CD14-positive monocyte (primary cell): ENCODE results near the gene NCAM1. TPM values are rescaled to one million over a fixed set of nuclear protein-coding genes. Genes with fewer than 3 reads are reported as not detected.

Experiments
- DNase-seq, 3 donors: peaks; one replicate each; pipeline ENCODE4 v3.0.0-alpha.2; 2011 to 2022
- H2AFZ ChIP-seq: 2 replicates; pipeline ENCODE4 v1.6.0; 2012; ENCODE audit warnings: mild to moderate bottlenecking, low read depth, low read length, inconsistent platforms; ENCODE audit not compliant: insufficient read depth, poor library complexity, severe bottlenecking
- H3K27ac ChIP-seq, 2 donors: 1 replicate in 1 of 2; 2 replicates in 1 of 2; pipeline ENCODE4 v1.5.1; 2012 to 2013; ENCODE audit warnings: low read length in 2 of 2, control low read depth in 1 of 2, inconsistent platforms in 1 of 2, low read depth in 1 of 2, mild to moderate bottlenecking in 1 of 2
- H3K27me3 ChIP-seq, 2 donors: one replicate each; pipeline versions ENCODE4 v1.6.0 to v1.6.1; 2011 to 2013; ENCODE audit warnings: low read length in 2 of 2; ENCODE audit not compliant: control insufficient read depth in 2 of 2, insufficient read depth in 2 of 2
- H3K36me3 ChIP-seq, 2 donors: replicated peaks in 1 of 2; 1 replicate in 1 of 2; 2 replicates in 1 of 2; pipeline versions ENCODE4 v1.5.1 to v1.6.1; 2012 to 2013; ENCODE audit warnings: low read length in 2 of 2, control low read depth in 1 of 2, inconsistent platforms in 1 of 2, mild to moderate bottlenecking in 1 of 2; ENCODE audit not compliant: insufficient read depth in 2 of 2, control insufficient read depth in 1 of 2
- H3K4me1 ChIP-seq, 2 donors: 1 replicate in 1 of 2; 2 replicates in 1 of 2; pipeline versions ENCODE4 v1.5.1 to v1.6.1; 2012 to 2013; ENCODE audit warnings: low read length in 2 of 2, control low read depth in 1 of 2, inconsistent platforms in 1 of 2, mild to moderate bottlenecking in 1 of 2, moderate library complexity in 1 of 2; ENCODE audit not compliant: insufficient read depth in 2 of 2, control insufficient read depth in 1 of 2
- H3K4me2 ChIP-seq: replicated peaks from 2 replicates; pipeline ENCODE3; 2012; ENCODE audit warnings: low read length, moderate library complexity, mild to moderate bottlenecking; ENCODE audit not compliant: poor library complexity, severe bottlenecking; ENCODE audit errors: extremely low read depth
- H3K4me3 ChIP-seq, 3 experiments: fragments of 200-600 bp in 1 of 3; sonication (generic) in 1 of 3; replicated peaks in 1 of 3; 1 replicate in 2 of 3; 2 replicates in 1 of 3; pipeline ENCODE4 v1.5.1; 2011 to 2013; ENCODE audit warnings: low read length in 3 of 3, mild to moderate bottlenecking in 3 of 3, control low read depth in 2 of 3, low read depth in 2 of 3, inconsistent platforms in 1 of 3, moderate library complexity in 1 of 3
- H3K79me2 ChIP-seq: 2 replicates; pipeline ENCODE4 v1.6.0; 2012; ENCODE audit warnings: mild to moderate bottlenecking, control low read depth, inconsistent platforms, low read length, moderate library complexity; ENCODE audit not compliant: insufficient read depth
- H3K9ac ChIP-seq: 2 replicates; pipeline ENCODE4 v1.6.0; 2017; ENCODE audit warnings: low read length, mild to moderate bottlenecking; ENCODE audit not compliant: insufficient read depth, poor library complexity, severe bottlenecking
- H3K9me3 ChIP-seq, 2 donors: replicated peaks in 1 of 2; 1 replicate in 1 of 2; 2 replicates in 1 of 2; pipeline versions ENCODE4 v1.5.1 to v1.6.1; 2012 to 2013; ENCODE audit warnings: low read length in 2 of 2, control low read depth in 1 of 2; ENCODE audit not compliant: control insufficient read depth in 1 of 2, insufficient read depth in 1 of 2
- H4K20me1 ChIP-seq: 2 replicates; pipeline ENCODE4 v1.6.0; 2012; ENCODE audit warnings: mild to moderate bottlenecking, low read length, control low read depth, moderate library complexity; ENCODE audit not compliant: insufficient read depth
- H3K27ac Mint-ChIP-seq, 7 donors: one replicate each; pipeline ENCODE4 v1.8.0; 2020; ENCODE audit warnings: mild to moderate bottlenecking in 7 of 7, mixed read lengths in 7 of 7, moderate library complexity in 6 of 7, inconsistent platforms in 2 of 7
- H3K27me3 Mint-ChIP-seq, 3 donors: one replicate each; pipeline ENCODE4 v1.8.0; 2021 to 2022; ENCODE audit warnings: low read depth in 3 of 3, mild to moderate bottlenecking in 3 of 3, mixed read lengths in 3 of 3, moderate library complexity in 3 of 3, inconsistent platforms in 1 of 3
- H3K36me3 Mint-ChIP-seq, 2 donors: one replicate each; pipeline ENCODE4 v1.8.0; 2020; ENCODE audit warnings: mixed read lengths in 2 of 2, inconsistent platforms in 1 of 2, mild to moderate bottlenecking in 1 of 2
- H3K4me1 Mint-ChIP-seq: one replicate; pipeline ENCODE4 v1.8.0; 2020; ENCODE audit warnings: mild to moderate bottlenecking, mixed read lengths
- H3K4me3 Mint-ChIP-seq, 2 donors: one replicate each; pipeline ENCODE4 v1.8.0; 2020; ENCODE audit warnings: mild to moderate bottlenecking in 2 of 2, mixed read lengths in 2 of 2, moderate library complexity in 1 of 2
- H3K9me3 Mint-ChIP-seq, 7 donors: one replicate each; pipeline ENCODE4 v1.8.0; 2020 to 2022; ENCODE audit warnings: mixed read lengths in 7 of 7, mild to moderate bottlenecking in 6 of 7, moderate library complexity in 6 of 7, inconsistent platforms in 2 of 7
- CTCF ChIP-seq: fragments of 200-600 bp; IDR thresholded peaks from one replicate; pipeline ENCODE4 v1.8.0; 2022; ENCODE audit warnings: antibody characterized with exemption, mild to moderate bottlenecking
- WGBS: methylation state at CpG from one replicate; pipeline ENCODE4 v1.1.5; 2013; ENCODE audit warnings: missing lambda C conversion rate; ENCODE audit not compliant: insufficient coverage; 5-methylcytosine and 5-hydroxymethylcytosine counted together
- intact Hi-C, 2 donors: fragments of 100-400 bp; cut with micrococcal nuclease; formaldehyde crosslinking; loops; one replicate each; pipeline versions ENCODE4 v1.15.0 to v1.15.1; 2023
- polyA plus RNA-seq, 3 donors: library from polyadenylated mRNA; depleted of rRNA in 1 of 3; unstranded in 2 of 3; stranded (reverse) in 1 of 3; fragments of 300-500 nt in 2 of 3; fragments of >200 nt in 1 of 3; fragmentation: Illumina TruSeq in 2 of 3; gene quantifications; 1 replicate in 2 of 3; 2 replicates in 1 of 3; pipeline ENCODE4 v1.2.3, GENCODE V29; 2012 to 2021

NCAM1 gene
- polyA plus RNA-seq, 3 donors, result 0.65 to 0.69 TPM; not detected in 1

DNA sequence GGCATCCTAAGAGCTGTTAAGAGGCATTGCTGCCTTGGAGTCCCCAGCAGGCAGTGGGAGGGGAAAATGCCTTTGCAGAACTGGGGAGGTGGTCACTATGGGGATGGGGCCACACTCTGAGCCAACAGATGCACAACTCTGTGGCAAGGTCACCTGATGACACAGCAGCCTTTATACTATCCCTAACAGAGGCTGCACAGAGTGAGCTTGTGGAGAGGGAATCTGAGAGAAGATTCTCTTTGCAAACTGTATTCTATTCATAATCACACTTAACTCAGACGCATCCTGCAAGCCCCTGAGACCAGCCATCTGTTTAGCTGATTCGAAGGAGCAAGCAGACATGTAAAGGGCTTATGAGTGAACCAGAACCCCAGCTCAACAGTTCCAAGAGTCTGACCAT, 304.1 kb downstream of the NCAM1 start:
- TF ChIP-seq CTCF, result no peak
- no CpG with 5 or more reads among the region's 2 CpGs for WGBS
- no peaks in the 10 kb centered on the region for H3K9me3 ChIP-seq
- no peaks in the 10 kb centered on the region for H4K20me1 ChIP-seq
- Mint-ChIP-seq H3K4me3 (no peak overlapping the region), H3K27me3 (peaks cover 8 to 12% (median 10%) of the 10 kb centered on the region in 3 donors), H3K4me1 (no peaks in the 10 kb centered on the region), H3K9me3 (peaks cover 0 to 2% (median 0%) of the 10 kb centered on the region in 7 donors), H3K36me3 (no peaks in the 10 kb centered on the region), H3K27ac (no peak overlapping the region)
- H3K4me2 ChIP-seq, result no peak overlapping the region
- H2AFZ ChIP-seq, result no peak overlapping the region
- no peaks in the 10 kb centered on the region for H3K36me3 ChIP-seq
- no peak for DNase-seq
- H3K27ac ChIP-seq, result no peak overlapping the region
- no peak overlapping the region for H3K9ac ChIP-seq
- intact Hi-C loops, result no loop called here
- H3K79me2 ChIP-seq, result no peaks in the 10 kb centered on the region
- no peaks in the 10 kb centered on the region for H3K27me3 ChIP-seq
- no peak overlapping the region for H3K4me3 ChIP-seq
- H3K4me1 ChIP-seq, result no peaks in the 10 kb centered on the region

DNA sequence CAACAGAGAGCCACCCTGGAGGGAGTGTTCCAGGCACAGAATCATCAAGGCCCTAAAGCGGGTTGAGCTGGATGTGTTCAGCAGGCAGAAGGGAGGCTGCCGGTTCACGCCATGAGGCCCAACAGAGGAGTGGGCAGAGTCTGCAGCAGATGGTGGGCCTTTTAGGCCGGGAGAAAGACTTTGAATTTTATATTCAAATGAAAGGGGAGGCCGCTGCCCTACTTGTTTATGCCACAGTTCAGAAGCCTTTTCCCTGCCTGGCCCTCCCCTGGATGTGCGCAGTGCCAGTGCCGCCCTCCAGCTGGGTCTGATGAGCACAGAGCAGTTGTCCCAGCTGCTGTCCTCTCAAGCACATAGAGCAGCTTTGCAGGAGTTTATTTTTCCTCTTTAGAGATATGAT, 306.3 kb downstream of the NCAM1 start:
- no peak overlapping the region for H3K27ac Mint-ChIP-seq
- Histone ChIP-seq H3K4me1 (no peaks in the 10 kb centered on the region), H3K9me3 (no peaks in the 10 kb centered on the region), H3K9ac (no peak overlapping the region), H3K4me2 (no peak overlapping the region), H3K4me3 (no peak overlapping the region), H3K27me3 (no peaks in the 10 kb centered on the region), H3K36me3 (no peaks in the 10 kb centered on the region), H3K27ac (no peak overlapping the region), H4K20me1 (no peaks in the 10 kb centered on the region), H3K79me2 (no peaks in the 10 kb centered on the region), H2AFZ (no peak overlapping the region)
- TF ChIP-seq CTCF, result no peak
- DNase-seq, result no peak
- no peaks in the 10 kb centered on the region for H3K36me3 Mint-ChIP-seq
- no peak overlapping the region for H3K4me3 Mint-ChIP-seq
- H3K27me3 Mint-ChIP-seq, result peaks cover 9 to 12% (median 11%) of the 10 kb centered on the region in 3 donors
- WGBS, result 92% methylated on average over 5 of the region's 7 CpGs
- intact Hi-C loops, result no loop called here
- H3K9me3 Mint-ChIP-seq, result peaks cover 0 to 2% (median 0%) of the 10 kb centered on the region in 7 donors
- no peaks in the 10 kb centered on the region for H3K4me1 Mint-ChIP-seq
